ENCODE data around the gene WRAP53.

WRAP53 gene

DNA sequence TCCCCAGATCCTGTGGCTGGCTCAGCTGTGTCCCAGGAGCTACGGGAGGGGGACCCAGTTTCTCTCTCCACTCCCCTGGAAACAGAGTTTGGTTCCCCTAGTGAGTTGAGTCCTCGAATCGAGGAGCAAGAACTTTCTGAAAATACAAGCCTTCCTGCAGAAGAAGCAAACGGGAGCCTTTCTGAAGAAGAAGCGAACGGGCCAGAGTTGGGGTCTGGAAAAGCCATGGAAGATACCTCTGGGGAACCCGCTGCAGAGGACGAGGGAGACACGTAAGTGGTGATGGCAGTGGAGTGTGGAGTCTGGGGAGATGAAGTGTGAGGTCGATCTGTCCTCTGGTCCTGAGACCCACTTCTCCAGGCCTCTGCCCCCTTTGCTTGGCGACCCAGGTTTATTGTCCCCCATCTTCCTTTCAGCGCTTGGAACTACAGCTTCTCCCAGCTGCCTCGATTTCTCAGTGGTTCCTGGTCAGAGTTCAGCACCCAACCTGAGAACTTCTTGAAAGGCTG is 585 bp downstream of the WRAP53 start:
- peaks cover 30% of the 10 kb centered on the region for H3K36me3 Mint-ChIP-seq
- H3K4me1 Mint-ChIP-seq = peaks cover 39% of the 10 kb centered on the region
- peak overlapping the region; percentile 98 for H3K27ac Mint-ChIP-seq
- no peaks in the 10 kb centered on the region for H3K9me3 Mint-ChIP-seq
- DNase-seq = no peak
- CTCF ChIA-PET = interaction anchor here (1.9 to 4.1 kb wide), 6 partner anchors 22 to 174 kb away, joined by 7 to 60 read pairs (median 19); partner anchors contain the start of genes SAT2 and SHBG
- peaks cover 5% of the 10 kb centered on the region for H3K27me3 Mint-ChIP-seq
- H3K4me3 Mint-ChIP-seq = peak overlapping the region; percentile 93

DNA sequence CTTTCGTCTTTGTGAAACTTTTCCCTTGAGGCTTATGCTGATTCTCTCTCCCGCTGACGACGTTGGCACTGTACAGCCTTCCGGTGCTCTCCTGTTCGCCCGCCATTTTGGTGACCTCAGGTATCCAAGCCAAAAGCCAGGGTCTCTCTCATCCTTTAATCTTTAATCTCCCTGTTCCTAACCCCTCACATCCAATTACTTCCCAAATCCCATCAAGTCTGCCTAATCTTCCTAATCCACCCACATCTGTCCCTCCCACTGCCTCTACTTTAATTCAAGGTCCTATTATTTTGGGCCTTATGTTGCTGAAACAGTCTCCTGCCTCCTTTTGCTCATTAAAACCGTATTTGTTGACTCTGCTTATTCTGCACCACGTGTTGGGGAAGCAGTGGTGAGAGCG is 7.3 kb downstream of the WRAP53 start:
- H3K27ac Mint-ChIP-seq = no peak overlapping the region

DNA sequence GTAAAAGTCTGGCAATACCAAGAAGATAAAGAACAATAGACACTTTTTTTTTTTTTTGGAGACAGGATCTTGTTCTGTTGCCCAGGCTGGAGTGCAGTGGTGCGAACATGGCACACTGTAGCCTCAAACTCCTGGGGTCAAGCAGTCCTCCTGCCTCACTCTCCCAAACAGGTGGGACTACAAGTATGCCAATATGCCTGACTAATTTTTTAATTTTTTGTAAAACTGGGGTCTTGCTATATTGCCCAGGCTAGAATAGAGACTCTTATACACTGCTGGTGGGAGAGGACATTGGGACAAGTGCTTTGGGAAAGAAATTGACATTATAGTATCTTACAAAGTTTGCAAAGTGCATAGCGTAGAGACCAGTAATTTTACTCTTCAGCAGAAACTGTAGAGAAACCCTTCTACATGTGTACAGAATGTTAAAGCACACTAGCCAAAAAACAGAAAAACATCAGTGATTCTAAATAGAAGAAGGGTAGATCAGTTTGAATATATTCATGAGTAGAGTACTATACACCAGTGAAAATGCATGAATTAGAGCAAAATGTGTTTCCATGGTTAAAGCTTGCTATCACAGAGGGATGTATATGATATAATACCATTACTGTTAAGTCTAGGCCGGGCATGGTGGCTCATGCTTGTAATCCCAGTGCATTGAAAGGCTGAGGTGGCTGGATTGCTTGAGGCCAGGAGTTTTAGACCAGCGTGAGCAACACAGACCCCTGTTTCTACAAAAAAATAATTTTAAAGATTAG is 9.7 kb downstream of the WRAP53 start:
- Mint-ChIP-seq H3K36me3 (peaks cover 27% of the 10 kb centered on the region), H3K4me1 (no peaks in the 10 kb centered on the region), H3K4me3 (no peak overlapping the region), H3K27me3 (peaks cover 5% of the 10 kb centered on the region), H3K27ac (no peak overlapping the region), H3K9me3 (no peaks in the 10 kb centered on the region)
- CTCF ChIA-PET = no interaction called here
- no peak for DNase-seq

More for the DNA sequence above, 7.3 kb downstream of the WRAP53 start:
- Mint-ChIP-seq H3K36me3 (peaks cover 22% of the 10 kb centered on the region), H3K4me3 (no peak overlapping the region), H3K27me3 (no peaks in the 10 kb centered on the region), H3K4me1 (no peaks in the 10 kb centered on the region), H3K9me3 (no peaks in the 10 kb centered on the region)
- CTCF ChIA-PET = no interaction called here
- no peak for DNase-seq

DNA sequence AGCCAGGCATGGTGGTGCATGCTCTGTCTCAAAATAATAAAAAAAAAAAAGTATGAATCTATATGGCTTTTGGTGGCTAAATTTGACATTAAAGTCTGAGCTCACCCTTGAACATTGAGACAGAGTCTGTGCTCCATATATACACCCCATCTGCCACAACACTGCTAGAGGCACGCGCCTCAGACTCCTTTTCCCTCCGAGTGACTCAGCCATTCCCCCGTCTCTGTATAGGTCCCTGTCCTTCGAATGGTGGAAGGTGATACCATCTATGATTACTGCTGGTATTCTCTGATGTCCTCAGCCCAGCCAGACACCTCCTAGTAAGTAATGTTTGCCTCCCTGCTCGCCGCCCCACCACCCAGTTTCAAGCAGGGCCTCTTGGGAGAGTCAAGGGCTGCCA is 12.2 kb downstream of the WRAP53 start:
- CTCF ChIA-PET = no interaction called here
- peaks cover 7% of the 10 kb centered on the region for H3K4me1 Mint-ChIP-seq
- DNase-seq = no peak
- no peak overlapping the region for H3K27ac Mint-ChIP-seq
- H3K36me3 Mint-ChIP-seq = peaks cover 24% of the 10 kb centered on the region
- no peak overlapping the region for H3K4me3 Mint-ChIP-seq
- peaks cover 30% of the 10 kb centered on the region for H3K27me3 Mint-ChIP-seq
- no peaks in the 10 kb centered on the region for H3K9me3 Mint-ChIP-seq

DNA sequence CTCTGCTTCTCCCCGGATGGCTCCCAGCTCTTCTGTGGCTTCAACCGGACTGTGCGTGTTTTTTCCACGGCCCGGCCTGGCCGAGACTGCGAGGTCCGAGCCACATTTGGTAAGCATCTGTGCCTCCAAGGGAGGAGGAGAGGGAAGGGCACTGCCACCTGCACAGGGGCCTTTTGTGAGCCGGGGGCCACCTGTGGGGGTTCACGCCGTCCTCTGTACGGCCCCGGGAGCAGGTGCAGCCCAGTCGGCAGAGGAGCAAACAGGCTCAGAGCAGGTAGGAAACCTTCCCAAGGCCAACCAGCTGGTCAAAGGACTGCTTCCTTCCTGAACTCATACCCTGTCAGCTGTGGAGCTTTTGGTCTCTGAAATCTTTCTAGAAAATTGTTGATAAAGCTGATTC is 13.4 kb downstream of the WRAP53 start:
- no peak overlapping the region for H3K4me3 Mint-ChIP-seq
- no peaks in the 10 kb centered on the region for H3K9me3 Mint-ChIP-seq
- DNase-seq = no peak
- H3K4me1 Mint-ChIP-seq = peaks cover 11% of the 10 kb centered on the region
- H3K27me3 Mint-ChIP-seq = peaks cover 42% of the 10 kb centered on the region
- CTCF ChIA-PET = no interaction called here
- peaks cover 19% of the 10 kb centered on the region for H3K36me3 Mint-ChIP-seq
- no peak overlapping the region for H3K27ac Mint-ChIP-seq

DNA sequence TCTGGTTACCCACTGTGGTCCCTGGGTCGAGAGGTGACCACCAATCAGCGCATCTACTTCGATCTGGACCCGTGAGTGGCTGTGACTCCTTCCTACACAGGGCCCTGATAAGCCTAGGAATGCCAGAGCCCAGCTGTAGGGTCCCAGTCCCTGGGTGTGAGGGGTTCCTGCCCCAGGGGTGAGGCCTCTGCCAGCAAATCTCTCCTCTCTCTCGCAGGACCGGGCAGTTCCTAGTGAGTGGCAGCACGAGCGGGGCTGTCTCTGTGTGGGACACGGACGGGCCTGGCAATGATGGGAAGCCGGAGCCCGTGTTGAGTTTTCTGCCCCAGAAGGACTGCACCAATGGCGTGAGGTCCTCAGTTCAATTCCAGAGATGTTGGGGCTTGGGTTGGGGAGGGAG is 14.5 kb downstream of the WRAP53 start:
- no peak overlapping the region for H3K4me3 Mint-ChIP-seq
- CTCF ChIA-PET = no interaction called here
- peaks cover 11% of the 10 kb centered on the region for H3K4me1 Mint-ChIP-seq
- no peaks in the 10 kb centered on the region for H3K9me3 Mint-ChIP-seq
- no peak overlapping the region for H3K27ac Mint-ChIP-seq
- peaks cover 53% of the 10 kb centered on the region for H3K27me3 Mint-ChIP-seq
- DNase-seq = no peak
- H3K36me3 Mint-ChIP-seq = peaks cover 17% of the 10 kb centered on the region

DNA sequence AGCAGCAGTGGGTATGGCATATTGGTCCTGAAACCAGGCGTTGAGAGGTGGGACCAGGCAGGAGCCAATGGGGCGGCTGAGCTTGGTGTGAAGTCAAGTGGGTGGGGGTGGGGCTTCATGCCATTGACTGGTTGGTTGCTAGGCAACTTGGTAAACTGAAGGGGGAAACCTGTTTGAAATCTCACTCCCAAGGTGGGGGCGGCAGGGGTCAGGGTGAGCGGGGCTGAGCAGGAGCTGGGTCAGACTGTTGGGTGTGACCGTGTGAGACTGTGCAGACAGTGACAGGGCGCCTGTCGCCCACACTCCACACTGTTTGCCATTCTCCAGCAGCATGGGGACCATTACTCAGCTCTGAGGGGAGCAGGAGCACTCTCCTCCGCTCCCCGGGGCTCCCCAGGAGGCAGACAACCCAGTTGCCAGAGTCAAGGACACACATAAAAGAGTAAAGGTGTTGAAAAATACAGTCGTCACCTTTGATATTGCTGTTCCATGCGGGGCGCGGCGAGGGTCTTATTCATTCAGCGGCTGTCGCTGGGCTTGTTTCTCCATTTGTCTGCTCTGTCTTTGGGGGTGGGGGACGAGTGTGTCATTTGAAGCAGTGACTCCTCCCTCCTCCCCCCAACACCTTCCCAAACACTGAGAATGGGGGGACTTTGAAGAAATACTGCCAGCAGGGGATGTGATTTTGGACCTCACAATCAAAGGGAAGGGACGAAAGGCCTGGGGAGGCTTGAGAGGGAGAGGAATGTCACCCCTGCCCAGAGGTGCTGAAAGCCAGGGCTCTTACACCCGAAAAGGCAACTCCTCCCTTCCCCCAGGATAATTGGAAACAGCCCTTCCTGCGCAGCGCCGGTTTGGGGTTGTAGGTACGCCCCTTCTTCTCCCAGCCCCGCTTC is 15.6 kb downstream of the WRAP53 start:
- Mint-ChIP-seq H3K27ac (no peak overlapping the region), H3K27me3 (peaks cover 62% of the 10 kb centered on the region)
- CTCF ChIA-PET = interaction anchor here (1.0 kb wide), 1 partner anchor 40 kb away, joined by 3 read pairs; no protein-coding TSS in a partner anchor

DNA sequence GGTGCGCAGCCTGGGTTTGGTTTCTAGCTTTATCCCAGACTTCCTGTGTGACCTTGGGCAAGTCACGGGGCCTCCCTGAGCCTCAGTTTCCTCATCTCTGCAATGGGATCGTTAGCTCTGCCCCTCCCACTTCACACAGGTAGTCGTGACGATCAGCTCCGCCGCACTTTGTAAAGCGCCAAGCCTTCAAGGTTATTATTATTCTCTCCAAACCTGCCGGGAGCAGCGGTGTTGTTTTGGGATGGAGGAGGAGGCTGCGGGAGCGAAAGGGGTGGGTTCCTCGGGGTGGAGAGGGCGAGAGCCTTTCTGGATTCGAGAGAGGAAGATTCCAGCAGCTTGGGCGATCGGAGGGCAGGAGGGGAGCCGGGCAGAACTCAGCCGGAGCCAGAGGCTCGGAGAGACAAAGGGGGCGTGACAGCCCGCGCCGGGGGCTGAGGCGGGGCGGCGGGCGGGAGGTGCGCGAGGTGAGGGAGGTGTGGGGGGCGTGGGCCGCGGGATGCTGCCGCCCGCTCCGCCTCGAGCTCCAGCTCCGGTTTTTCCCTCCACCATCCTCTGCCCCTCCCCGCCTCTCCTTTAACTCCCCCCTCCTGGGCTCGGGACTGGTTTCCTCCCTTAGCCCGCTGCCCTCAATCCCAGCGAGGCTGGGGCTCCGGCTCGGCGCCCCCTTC is 16.5 kb downstream of the WRAP53 start, which contains the start of gene EFNB3:
EFNB3 (plus strand) TSS at position 602 of the 668 bp plus-strand sequence. CDS start 397 bp downstream, outside the sequence.
- CTCF ChIA-PET = interaction anchor here (1.0 kb wide), 1 partner anchor 39 kb away, joined by 3 read pairs; no protein-coding TSS in a partner anchor
- H3K4me1 Mint-ChIP-seq = peaks cover 11% of the 10 kb centered on the region
- H3K27ac Mint-ChIP-seq = no peak within 1 kb of the TSS
- H3K9me3 Mint-ChIP-seq = no peaks in the 10 kb centered on the region
- peaks cover 13% of the 10 kb centered on the region for H3K36me3 Mint-ChIP-seq
- H3K27me3 Mint-ChIP-seq = peaks cover 69% of the 10 kb centered on the region
- DNase-seq = peak; percentile 29
- H3K4me3 Mint-ChIP-seq = no peak within 1 kb of the TSS

More for the DNA sequence above, 15.6 kb downstream of the WRAP53 start:
- H3K9me3 Mint-ChIP-seq = no peaks in the 10 kb centered on the region
- H3K4me3 Mint-ChIP-seq = no peak overlapping the region
- H3K4me1 Mint-ChIP-seq = peaks cover 11% of the 10 kb centered on the region
- no peak for DNase-seq
- peaks cover 13% of the 10 kb centered on the region for H3K36me3 Mint-ChIP-seq

DNA sequence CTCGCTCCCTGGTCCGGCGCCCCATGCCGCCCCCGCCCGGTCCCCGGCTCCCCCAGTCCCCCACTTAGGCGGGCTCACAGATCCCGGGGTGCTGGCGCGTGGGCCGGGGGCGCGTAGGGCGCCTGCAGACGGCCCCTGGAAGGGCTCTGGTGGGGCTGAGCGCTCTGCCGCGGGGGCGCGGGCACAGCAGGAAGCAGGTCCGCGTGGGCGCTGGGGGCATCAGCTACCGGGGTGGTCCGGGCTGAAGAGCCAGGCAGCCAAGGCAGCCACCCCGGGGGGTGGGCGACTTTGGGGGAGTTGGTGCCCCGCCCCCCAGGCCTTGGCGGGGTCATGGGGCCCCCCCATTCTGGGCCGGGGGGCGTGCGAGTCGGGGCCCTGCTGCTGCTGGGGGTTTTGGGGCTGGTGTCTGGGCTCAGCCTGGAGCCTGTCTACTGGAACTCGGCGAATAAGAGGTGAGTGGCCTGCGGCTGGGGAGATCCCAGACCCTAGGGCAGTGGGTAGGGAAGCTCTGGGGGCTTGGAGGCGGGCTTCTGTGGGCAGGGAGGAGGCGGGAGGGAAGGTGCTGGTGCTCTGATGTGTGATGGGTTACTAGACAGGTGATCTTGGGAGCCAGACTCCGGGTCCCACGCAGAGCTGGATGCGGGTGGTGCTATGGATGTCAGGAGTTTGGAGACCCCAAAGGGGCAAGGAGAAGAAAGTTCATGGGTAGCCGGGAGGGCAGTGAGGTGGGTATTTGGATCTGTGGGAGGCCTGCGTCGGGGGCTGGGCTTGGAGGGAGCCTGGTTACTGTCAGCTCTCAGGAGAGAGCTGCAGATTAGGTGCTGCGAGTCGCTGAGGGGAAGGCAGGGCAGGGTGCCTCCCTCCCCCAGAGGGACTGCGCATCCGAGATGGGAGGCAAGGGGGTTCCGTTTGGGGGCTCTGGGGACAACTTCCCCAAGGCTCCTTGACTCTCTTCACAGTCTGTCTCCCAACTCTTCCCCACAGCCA is 17.3 kb downstream of the WRAP53 start:
- DNase-seq = no peak
- Mint-ChIP-seq H3K27ac (no peak overlapping the region), H3K9me3 (no peaks in the 10 kb centered on the region), H3K27me3 (peaks cover 77% of the 10 kb centered on the region), H3K4me3 (no peak overlapping the region), H3K36me3 (peaks cover 13% of the 10 kb centered on the region), H3K4me1 (peaks cover 18% of the 10 kb centered on the region)
- CTCF ChIA-PET = no interaction called here

DNA sequence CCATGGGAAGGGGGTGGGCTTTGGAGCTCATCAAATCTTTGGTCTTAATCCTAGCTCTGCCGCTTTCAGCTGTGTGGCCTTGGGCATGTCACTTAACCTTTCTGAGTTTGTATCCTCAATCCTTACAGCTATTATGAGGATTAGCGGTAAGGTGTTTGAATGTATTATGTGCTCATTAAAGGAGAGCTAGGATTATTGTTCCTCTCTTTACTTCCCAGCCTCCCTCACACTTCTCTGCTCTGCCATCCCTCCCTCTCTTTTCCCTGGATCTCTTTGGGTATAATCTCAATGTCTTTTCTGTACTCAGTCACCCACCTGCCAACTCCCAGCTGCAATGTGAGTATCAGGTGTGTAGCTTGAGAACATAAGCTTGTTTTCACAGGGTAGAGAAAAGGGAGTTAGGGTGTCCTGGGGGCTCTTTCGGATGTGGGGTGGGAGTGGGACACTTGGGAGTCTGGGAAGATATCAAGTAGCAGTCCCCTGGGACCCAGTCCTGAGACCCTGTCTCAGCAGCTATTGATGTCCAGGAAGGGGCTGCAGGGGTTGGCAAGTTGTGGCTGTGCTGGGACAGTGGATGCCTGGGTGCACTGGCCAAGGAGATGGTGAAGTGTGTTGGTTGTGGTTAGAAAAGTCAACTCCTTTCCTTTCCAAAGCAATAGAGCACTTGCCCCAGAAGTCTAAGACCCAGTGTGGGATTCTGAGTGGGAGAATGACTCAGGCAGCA is 18.5 kb downstream of the WRAP53 start:
- Mint-ChIP-seq H3K9me3 (no peaks in the 10 kb centered on the region), H3K4me3 (no peak overlapping the region), H3K36me3 (peaks cover 8% of the 10 kb centered on the region), H3K27me3 (peaks cover 87% of the 10 kb centered on the region), H3K27ac (no peak overlapping the region), H3K4me1 (peaks cover 25% of the 10 kb centered on the region)
- CTCF ChIA-PET = interaction anchor here (1.4 kb wide), 1 partner anchor 9 kb away, joined by 7 read pairs; no protein-coding TSS in a partner anchor
- no peak for DNase-seq

DNA sequence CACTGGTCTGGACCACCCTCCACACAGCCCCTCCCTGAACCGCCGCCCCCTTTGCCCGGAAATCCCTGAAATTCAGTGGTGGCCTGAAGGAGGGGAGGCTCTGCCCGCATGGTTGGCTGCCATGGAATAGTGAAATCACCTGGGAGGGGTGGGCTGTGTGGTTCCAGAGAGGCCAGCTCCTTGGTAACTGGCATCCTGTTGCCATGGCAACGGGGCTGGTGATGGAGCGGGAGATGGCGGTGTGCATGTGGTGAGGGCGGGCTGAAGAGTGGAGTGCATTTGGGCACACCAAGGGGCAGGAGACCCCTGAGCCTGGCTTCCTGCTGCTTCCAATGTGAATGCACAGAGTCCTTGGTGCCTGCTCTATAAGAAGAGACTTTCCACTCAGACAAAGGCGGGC is 19.2 kb downstream of the WRAP53 start:
- peaks cover 94% of the 10 kb centered on the region for H3K27me3 Mint-ChIP-seq
- H3K27ac Mint-ChIP-seq = no peak overlapping the region
- H3K4me3 Mint-ChIP-seq = no peak overlapping the region
- CTCF ChIA-PET = interaction anchor here (1.4 kb wide), 1 partner anchor 9 kb away, joined by 7 read pairs; no protein-coding TSS in a partner anchor
- no peaks in the 10 kb centered on the region for H3K9me3 Mint-ChIP-seq
- H3K4me1 Mint-ChIP-seq = peaks cover 28% of the 10 kb centered on the region
- DNase-seq = no peak
- peaks cover 3% of the 10 kb centered on the region for H3K36me3 Mint-ChIP-seq

DNA sequence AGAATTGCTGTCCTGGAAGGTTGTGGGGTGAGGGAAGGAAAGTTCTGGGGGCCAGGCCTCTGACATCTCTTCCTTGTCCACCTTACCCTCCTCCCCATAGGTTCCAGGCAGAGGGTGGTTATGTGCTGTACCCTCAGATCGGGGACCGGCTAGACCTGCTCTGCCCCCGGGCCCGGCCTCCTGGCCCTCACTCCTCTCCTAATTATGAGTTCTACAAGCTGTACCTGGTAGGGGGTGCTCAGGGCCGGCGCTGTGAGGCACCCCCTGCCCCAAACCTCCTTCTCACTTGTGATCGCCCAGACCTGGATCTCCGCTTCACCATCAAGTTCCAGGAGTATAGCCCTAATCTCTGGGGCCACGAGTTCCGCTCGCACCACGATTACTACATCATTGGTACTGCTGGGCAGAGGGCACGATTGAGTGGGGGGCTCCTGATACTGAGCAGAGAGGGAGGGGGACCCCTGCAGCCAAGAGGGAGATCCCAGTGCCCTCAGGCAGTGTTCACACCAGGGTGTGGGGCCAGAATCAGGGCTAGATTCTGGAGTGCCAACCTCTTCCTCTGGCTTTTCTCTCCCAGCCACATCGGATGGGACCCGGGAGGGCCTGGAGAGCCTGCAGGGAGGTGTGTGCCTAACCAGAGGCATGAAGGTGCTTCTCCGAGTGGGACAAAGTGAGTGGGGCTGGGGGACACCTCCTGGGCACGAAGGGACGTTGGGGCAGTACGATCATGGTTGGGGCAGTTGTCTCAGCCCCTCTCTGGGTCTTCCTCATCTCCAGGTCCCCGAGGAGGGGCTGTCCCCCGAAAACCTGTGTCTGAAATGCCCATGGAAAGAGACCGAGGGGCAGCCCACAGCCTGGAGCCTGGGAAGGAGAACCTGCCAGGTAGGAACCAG is 19.8 kb downstream of the WRAP53 start:
- Mint-ChIP-seq H3K27me3 (peaks cover 93% of the 10 kb centered on the region), H3K9me3 (no peaks in the 10 kb centered on the region), H3K4me3 (no peak overlapping the region), H3K4me1 (peaks cover 31% of the 10 kb centered on the region), H3K36me3 (peaks cover 3% of the 10 kb centered on the region), H3K27ac (no peak overlapping the region)
- no peak for DNase-seq
- CTCF ChIA-PET = no interaction called here
